Activated T-cell treated with anti-CD3 and anti-CD28 coated beads, Interleukin-2, amount 50 U/mL, for 24 hours (primary cell): Measurements from ENCODE around the gene PUS7.
"Not testable (repeated sequence)": the region's sequence is repeated elsewhere in the genome, so short reads cannot be mapped to it uniquely, and the experiment has no call there.

ENCODE experiments used
- DNase-seq: peaks from one replicate; pipeline ENCODE4 v3.0.0-alpha.2; 2020
- H3K27ac Mint-ChIP-seq: 2 replicates; pipeline ENCODE4 v1.8.0; 2020; ENCODE audit warnings: mild to moderate bottlenecking, mixed read lengths
- H3K27me3 Mint-ChIP-seq: 2 replicates; pipeline ENCODE4 v1.8.0; 2020; ENCODE audit warnings: mixed read lengths
- H3K36me3 Mint-ChIP-seq: 2 replicates; pipeline ENCODE4 v1.8.0; 2020; ENCODE audit warnings: low read depth, mixed read lengths
- H3K4me1 Mint-ChIP-seq: 2 replicates; pipeline ENCODE4 v1.8.0; 2020; ENCODE audit warnings: low read depth, mixed read lengths
- H3K4me3 Mint-ChIP-seq: 2 replicates; pipeline ENCODE4 v1.8.0; 2020; ENCODE audit warnings: mild to moderate bottlenecking, moderate library complexity, mixed read lengths
- H3K9me3 Mint-ChIP-seq: 2 replicates; pipeline ENCODE4 v1.8.0; 2020; ENCODE audit warnings: mixed read lengths

The PUS7 gene

GRCh38 chr7:105444342-105444987 is 77.6 kb downstream of the PUS7 start:
- no peak overlapping the region for H3K4me3 Mint-ChIP-seq
- peaks cover 27% of the 10 kb centered on the region for H3K4me1 Mint-ChIP-seq
- H3K36me3 Mint-ChIP-seq, result no peaks in the 10 kb centered on the region
- peak overlapping the region; percentile 54 for H3K27ac Mint-ChIP-seq
- H3K9me3 Mint-ChIP-seq, result no peaks in the 10 kb centered on the region
- H3K27me3 Mint-ChIP-seq, result no peaks in the 10 kb centered on the region
- no peak for DNase-seq

GRCh38 chr7:105442214-105442613 is 79.9 kb downstream of the PUS7 start:
- not testable (repeated sequence) for H3K27me3 Mint-ChIP-seq, H3K36me3 Mint-ChIP-seq, DNase-seq, H3K27ac Mint-ChIP-seq, H3K4me3 Mint-ChIP-seq, H3K9me3 Mint-ChIP-seq
- H3K4me1 Mint-ChIP-seq, result peaks cover 15% of the 10 kb centered on the region

- H3K4me3 Mint-ChIP-seq, result no peak overlapping the region
- peak overlapping the region; percentile 51 for H3K27ac Mint-ChIP-seq
- H3K4me1 Mint-ChIP-seq, result peaks cover 7% of the 10 kb centered on the region
- H3K27me3 Mint-ChIP-seq, result no peaks in the 10 kb centered on the region
- H3K9me3 Mint-ChIP-seq, result no peaks in the 10 kb centered on the region
- no peak for DNase-seq
- H3K36me3 Mint-ChIP-seq, result no peaks in the 10 kb centered on the region
Observed at GRCh38 chr7:105439174-105439893, 82.7 kb downstream of the PUS7 start.

- no peak for DNase-seq
- no peak overlapping the region for H3K27ac Mint-ChIP-seq
- no peaks in the 10 kb centered on the region for H3K9me3 Mint-ChIP-seq
- H3K27me3 Mint-ChIP-seq, result no peaks in the 10 kb centered on the region
- H3K4me1 Mint-ChIP-seq, result peaks cover 7% of the 10 kb centered on the region
- H3K36me3 Mint-ChIP-seq, result no peaks in the 10 kb centered on the region
- no peak overlapping the region for H3K4me3 Mint-ChIP-seq
Observed at GRCh38 chr7:105438847-105439173, 83.3 kb downstream of the PUS7 start.

GRCh38 chr7:105438254-105438653 is 83.8 kb downstream of the PUS7 start:
- no peaks in the 10 kb centered on the region for H3K27me3 Mint-ChIP-seq
- no peak for DNase-seq

GRCh38 chr7:105437356-105437755 is 84.7 kb downstream of the PUS7 start:
- H3K27ac Mint-ChIP-seq, H3K4me1 Mint-ChIP-seq, H3K9me3 Mint-ChIP-seq, H3K27me3 Mint-ChIP-seq, H3K36me3 Mint-ChIP-seq, DNase-seq, H3K4me3 Mint-ChIP-seq: not testable (repeated sequence)

More at GRCh38 chr7:105438254-105438653, 83.8 kb downstream of the PUS7 start:
- Mint-ChIP-seq H3K4me3 (no peak overlapping the region), H3K27ac (no peak overlapping the region), H3K9me3 (no peaks in the 10 kb centered on the region), H3K36me3 (no peaks in the 10 kb centered on the region), H3K4me1 (peaks cover 5% of the 10 kb centered on the region)

- Mint-ChIP-seq H3K27ac (no peak overlapping the region), H3K36me3 (no peaks in the 10 kb centered on the region), H3K9me3 (no peaks in the 10 kb centered on the region), H3K27me3 (no peaks in the 10 kb centered on the region), H3K4me1 (peaks cover 39% of the 10 kb centered on the region), H3K4me3 (no peak overlapping the region)
- peak; percentile 49 for DNase-seq
Observed at GRCh38 chr7:105429746-105430612, 92.1 kb downstream of the PUS7 start.

GRCh38 chr7:105426606-105427146 is 95.4 kb downstream of the PUS7 start:
- Mint-ChIP-seq H3K4me3 (peak overlapping the region; percentile 37), H3K36me3 (no peaks in the 10 kb centered on the region), H3K27me3 (no peaks in the 10 kb centered on the region), H3K4me1 (peaks cover 37% of the 10 kb centered on the region), H3K9me3 (no peaks in the 10 kb centered on the region), H3K27ac (peak overlapping the region; percentile 94)
- DNase-seq, result no peak

GRCh38 chr7:105423987-105424386 is 98.1 kb downstream of the PUS7 start:
- Mint-ChIP-seq H3K9me3 (no peaks in the 10 kb centered on the region), H3K4me1 (peaks cover 27% of the 10 kb centered on the region), H3K36me3 (no peaks in the 10 kb centered on the region), H3K27ac (no peak overlapping the region), H3K27me3 (no peaks in the 10 kb centered on the region), H3K4me3 (no peak overlapping the region)
- DNase-seq, result no peak

- Mint-ChIP-seq H3K27me3 (no peaks in the 10 kb centered on the region), H3K4me3 (no peak overlapping the region), H3K36me3 (no peaks in the 10 kb centered on the region), H3K9me3 (no peaks in the 10 kb centered on the region), H3K27ac (no peak overlapping the region), H3K4me1 (no peaks in the 10 kb centered on the region)
- no peak for DNase-seq
Observed at GRCh38 chr7:105413887-105414437, 108.1 kb downstream of the PUS7 start.

GRCh38 chr7:105410774-105411173 is 111.3 kb downstream of the PUS7 start:
- not testable (repeated sequence) for H3K4me3 Mint-ChIP-seq, H3K4me1 Mint-ChIP-seq, H3K27me3 Mint-ChIP-seq, H3K36me3 Mint-ChIP-seq, H3K9me3 Mint-ChIP-seq, DNase-seq, H3K27ac Mint-ChIP-seq

GRCh38 chr7:105409775-105410174 is 112.3 kb downstream of the PUS7 start:
- H3K27me3 Mint-ChIP-seq, H3K9me3 Mint-ChIP-seq, DNase-seq, H3K4me1 Mint-ChIP-seq, H3K36me3 Mint-ChIP-seq, H3K4me3 Mint-ChIP-seq, H3K27ac Mint-ChIP-seq: not testable (repeated sequence)

- Mint-ChIP-seq H3K4me1 (no peaks in the 10 kb centered on the region), H3K27ac (no peak overlapping the region), H3K4me3 (no peak overlapping the region), H3K36me3 (no peaks in the 10 kb centered on the region), H3K27me3 (no peaks in the 10 kb centered on the region), H3K9me3 (no peaks in the 10 kb centered on the region)
- DNase-seq, result no peak
Observed at GRCh38 chr7:105408791-105409410, 113.2 kb downstream of the PUS7 start.
